ENCODE data around the gene TCIRG1. TPM values are rescaled to one million over a fixed set of nuclear protein-coding genes. Genes with fewer than 3 reads are reported as not detected.

The TCIRG1 gene
- total RNA-seq, 3 donors from 2014 or later, result 71.4 to 135 (median 90.3) TPM

DNA sequence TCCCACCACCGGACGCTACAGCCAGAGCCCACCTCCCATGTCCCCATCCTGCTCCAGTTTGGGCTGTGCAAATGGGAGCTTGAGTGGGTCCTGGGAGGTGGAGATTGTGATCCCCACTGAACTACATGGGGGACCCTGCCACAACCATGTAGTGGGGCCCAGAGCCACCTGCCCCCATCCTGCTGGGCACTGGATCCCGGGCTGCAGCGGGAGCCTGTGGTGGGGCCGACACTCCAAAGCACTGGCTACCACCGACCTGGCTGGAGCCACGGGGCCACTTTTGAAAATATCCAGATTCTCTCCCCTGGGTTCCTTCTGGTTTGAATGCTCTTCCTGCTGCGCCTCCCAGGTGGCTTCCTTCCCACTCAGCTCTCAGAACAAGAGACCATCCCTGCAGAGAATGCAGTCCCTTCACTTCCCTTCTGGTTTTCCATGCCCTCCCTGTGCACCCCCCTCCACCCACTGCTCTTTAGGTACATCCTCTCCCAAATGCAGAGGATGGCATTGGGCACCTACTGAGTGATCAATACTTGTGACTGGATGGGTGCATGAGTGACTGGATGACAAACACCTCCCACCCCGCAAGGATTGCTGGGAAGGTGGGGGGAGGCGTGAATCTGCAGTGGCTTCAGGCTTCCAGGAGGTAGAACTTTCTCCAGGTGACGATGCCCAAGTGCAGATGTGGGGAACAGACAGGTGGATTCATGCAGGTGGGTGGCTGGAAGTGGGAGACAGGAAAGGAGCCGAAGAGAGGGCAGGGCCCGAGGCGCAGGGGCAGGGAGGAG, 34.1 kb upstream of the TCIRG1 start:
- TF ChIP-seq POLR2A (IDR thresholded peaks at IDR 0.05) (no peak), POLR2AphosphoS5 (IDR thresholded peaks at IDR 0.05) (no peak)
- TF ChIP-seq, protein P1, sequence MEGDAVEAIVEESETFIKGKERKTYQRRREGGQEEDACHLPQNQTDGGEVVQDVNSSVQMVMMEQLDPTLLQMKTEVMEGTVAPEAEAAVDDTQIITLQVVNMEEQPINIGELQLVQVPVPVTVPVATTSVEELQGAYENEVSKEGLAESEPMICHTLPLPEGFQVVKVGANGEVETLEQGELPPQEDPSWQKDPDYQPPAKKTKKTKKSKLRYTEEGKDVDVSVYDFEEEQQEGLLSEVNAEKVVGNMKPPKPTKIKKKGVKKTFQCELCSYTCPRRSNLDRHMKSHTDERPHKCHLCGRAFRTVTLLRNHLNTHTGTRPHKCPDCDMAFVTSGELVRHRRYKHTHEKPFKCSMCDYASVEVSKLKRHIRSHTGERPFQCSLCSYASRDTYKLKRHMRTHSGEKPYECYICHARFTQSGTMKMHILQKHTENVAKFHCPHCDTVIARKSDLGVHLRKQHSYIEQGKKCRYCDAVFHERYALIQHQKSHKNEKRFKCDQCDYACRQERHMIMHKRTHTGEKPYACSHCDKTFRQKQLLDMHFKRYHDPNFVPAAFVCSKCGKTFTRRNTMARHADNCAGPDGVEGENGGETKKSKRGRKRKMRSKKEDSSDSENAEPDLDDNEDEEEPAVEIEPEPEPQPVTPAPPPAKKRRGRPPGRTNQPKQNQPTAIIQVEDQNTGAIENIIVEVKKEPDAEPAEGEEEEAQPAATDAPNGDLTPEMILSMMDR (IDR thresholded peaks at IDR 0.05), result no peak
- H3K4me1 ChIP-seq, result peaks cover 1% of the 10 kb centered on the region in 2 donors
- H3K27ac ChIP-seq, result peak overlapping the region in 1 of 2 donors; percentile 80
- peak overlapping the region; percentile 81 to 85 (median 81) for H3K4me3 ChIP-seq
- intact Hi-C loops (cut with DNase I; ENCODE audit: low total_unique reads), result no loop called here
- H3K9me3 ChIP-seq, result no peaks in the 10 kb centered on the region
- H3K36me3 ChIP-seq, result no peaks in the 10 kb centered on the region
- no peak for DNase-seq (ENCODE audit: low spot score in 2 of 2)
- no peaks in the 10 kb centered on the region for H3K27me3 ChIP-seq

DNA sequence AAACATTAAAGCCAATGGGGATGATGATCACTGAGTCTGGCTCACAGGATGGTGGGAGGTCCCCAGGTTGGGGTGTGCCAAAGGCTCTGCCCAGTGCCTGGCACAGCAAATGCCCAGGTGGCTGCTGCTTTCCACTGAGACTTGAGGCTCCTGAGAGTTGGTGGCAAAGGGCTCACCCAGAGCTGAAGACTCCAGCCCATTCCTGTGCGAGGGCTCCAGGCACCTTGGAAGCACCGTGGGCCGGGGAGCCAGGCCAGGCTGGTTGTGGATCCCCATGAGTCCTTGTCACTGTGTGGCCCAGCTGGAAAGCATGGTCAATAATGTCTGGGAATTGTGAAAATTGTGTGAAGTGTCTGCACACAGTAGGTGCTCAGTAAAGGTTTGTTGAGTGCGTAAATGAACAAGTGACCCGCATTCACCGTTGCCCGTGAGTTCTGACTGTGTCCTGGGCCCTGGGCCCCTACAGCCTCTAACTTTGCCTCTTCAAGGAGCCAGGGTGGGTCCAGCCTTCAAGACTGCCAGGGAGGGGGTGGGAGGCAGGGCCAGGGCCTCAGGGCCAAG, 32.1 kb upstream of the TCIRG1 start:
- intact Hi-C loops (cut with DNase I; ENCODE audit: low total_unique reads), result no loop called here
- TF ChIP-seq POLR2A (IDR thresholded peaks at IDR 0.05) (no peak), POLR2AphosphoS5 (IDR thresholded peaks at IDR 0.05) (no peak)
- TF ChIP-seq, protein P1 (IDR thresholded peaks at IDR 0.05), result no peak
- no peak overlapping the region for H3K4me3 ChIP-seq
- peaks cover 14 to 15% of the 10 kb centered on the region in 2 donors for H3K4me1 ChIP-seq
- no peaks in the 10 kb centered on the region for H3K27me3 ChIP-seq
- H3K9me3 ChIP-seq, result no peaks in the 10 kb centered on the region
- DNase-seq (ENCODE audit: low spot score in 2 of 2), result no peak
- H3K36me3 ChIP-seq, result no peaks in the 10 kb centered on the region
- H3K27ac ChIP-seq, result no peak overlapping the region

DNA sequence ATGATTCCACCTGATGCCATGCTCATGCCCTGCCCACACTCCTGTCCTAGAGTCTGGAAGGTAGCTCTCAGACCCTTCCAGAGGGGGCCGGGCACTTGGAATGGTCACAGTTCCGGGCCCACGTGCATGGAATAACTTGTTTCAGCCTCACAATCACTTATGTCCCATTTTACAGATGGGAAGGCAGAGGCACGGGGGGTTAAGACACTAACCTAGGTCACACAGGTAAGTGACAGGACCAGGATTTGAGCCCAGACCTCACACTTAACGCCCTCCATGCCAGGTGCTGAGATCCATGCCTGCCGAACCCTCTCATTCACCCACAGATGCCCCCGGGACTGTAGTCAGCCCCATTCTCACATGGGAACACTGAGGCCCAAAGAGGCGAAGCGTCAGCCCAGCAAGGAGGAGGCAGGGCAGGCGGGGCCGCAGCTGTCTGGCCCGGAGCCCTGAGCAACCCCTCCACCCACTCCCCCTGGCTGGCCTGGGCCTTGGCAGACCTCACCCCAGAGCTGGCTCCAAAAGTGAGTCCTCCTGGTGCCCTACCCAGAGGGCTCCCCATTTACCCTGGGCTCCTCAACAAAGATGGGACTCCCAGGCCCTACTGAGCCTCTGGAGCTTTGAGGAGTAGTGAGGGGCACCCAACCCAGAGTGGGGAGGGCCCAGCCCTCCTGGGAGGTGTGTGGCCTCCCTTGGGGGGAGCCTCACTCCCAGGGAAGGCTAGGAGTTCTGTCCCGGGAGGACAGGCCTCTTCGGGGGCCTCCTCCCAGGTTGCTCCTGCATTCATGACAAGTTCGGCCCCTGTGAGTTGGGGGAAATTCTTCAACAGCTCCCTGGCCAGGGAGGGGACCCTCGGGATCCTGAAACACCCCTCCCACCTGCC, 31.1 kb upstream of the TCIRG1 start:
- Histone ChIP-seq H3K4me3 (no peak overlapping the region), H3K36me3 (no peaks in the 10 kb centered on the region), H3K9me3 (no peaks in the 10 kb centered on the region), H3K4me1 (peaks cover 19 to 23% of the 10 kb centered on the region in 2 donors), H3K27me3 (no peaks in the 10 kb centered on the region), H3K27ac (peak overlapping the region in 1 of 2 donors; percentile 95)
- no peak for DNase-seq (ENCODE audit: low spot score in 2 of 2)
- intact Hi-C loops (cut with DNase I; ENCODE audit: low total_unique reads), result no loop called here
- TF ChIP-seq POLR2A (IDR thresholded peaks at IDR 0.05), result no peak
- TF ChIP-seq, protein P1 (IDR thresholded peaks at IDR 0.05), result no peak
- TF ChIP-seq POLR2AphosphoS5 (IDR thresholded peaks at IDR 0.05), result no peak

DNA sequence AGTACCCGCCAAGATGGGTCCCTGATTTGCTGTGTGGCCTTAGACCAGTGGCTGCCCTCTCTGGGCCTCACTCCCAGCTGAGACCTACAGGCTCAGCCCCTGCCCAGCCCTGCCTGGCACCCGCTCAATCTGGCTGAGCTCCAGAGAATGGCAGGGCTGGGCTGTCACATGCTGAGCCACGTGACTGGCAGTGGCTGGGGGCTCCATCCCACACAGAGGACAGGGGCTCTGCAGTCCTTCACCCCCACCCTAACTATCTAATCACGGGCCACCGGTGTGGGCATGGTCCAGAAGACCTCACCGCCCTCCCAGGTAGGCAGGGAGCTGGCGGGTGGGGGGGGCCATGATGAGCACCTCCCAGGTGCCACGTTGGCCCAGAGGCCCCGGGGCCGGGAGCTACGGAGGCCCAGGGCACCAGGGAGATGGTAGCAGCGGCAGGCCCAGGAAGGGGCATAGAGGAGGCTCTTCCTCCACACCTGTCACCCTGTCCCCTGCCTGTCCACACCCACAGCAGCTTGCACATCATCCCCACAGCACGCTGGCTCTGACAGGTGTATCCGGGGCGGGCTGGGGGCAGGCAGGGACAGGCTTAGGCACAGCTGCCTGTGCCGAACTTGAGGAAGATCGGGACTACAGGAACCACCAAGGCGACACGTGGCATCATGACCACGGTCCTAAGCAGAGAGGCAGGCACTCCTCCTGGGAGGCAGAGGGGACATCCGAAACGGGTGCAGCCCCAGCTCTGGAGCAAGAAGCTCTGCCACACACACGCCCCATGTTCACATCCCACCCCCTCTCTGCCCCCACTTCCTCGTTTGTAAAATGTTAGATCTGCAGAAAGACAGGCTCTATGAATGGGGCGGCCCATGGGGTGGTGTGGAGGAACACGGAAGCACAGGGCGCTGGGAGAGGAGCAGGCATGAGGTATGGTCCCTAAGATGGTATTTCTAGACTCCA, 30.2 kb upstream of the TCIRG1 start:
- H3K4me3 ChIP-seq, result no peak overlapping the region
- H3K27me3 ChIP-seq, result no peaks in the 10 kb centered on the region
- intact Hi-C loops (cut with DNase I; ENCODE audit: low total_unique reads), result no loop called here
- H3K27ac ChIP-seq, result peak overlapping the region; percentile 13 to 95
- H3K9me3 ChIP-seq, result no peaks in the 10 kb centered on the region
- TF ChIP-seq, protein P1 (IDR thresholded peaks at IDR 0.05), result no peak
- TF ChIP-seq POLR2A (IDR thresholded peaks at IDR 0.05) (no peak), POLR2AphosphoS5 (IDR thresholded peaks at IDR 0.05) (no peak)
- H3K4me1 ChIP-seq, result peaks cover 29 to 30% of the 10 kb centered on the region in 2 donors
- DNase-seq (ENCODE audit: low spot score in 2 of 2), result no peak
- H3K36me3 ChIP-seq, result no peaks in the 10 kb centered on the region

Measured in breast epithelium (tissue), 4 donors.